Astrocyte of the cerebellum (primary cell): ENCODE data around the gene DOCK1.

Experiments used
- DNase-seq: peaks from one replicate; pipeline ENCODE4 v3.0.0-alpha.2; 2011; ENCODE audit warnings: low read depth
- H3K4me3 ChIP-seq: 2 replicates; pipeline ENCODE4 v1.5.1; 2011; ENCODE audit warnings: mild to moderate bottlenecking, low read depth, low read length, moderate library complexity
- CTCF ChIP-seq: IDR thresholded peaks from 2 replicates; pipeline ENCODE4 v1.5.1; 2012; ENCODE audit warnings: low read length, low read depth, moderate library complexity, mild to moderate bottlenecking; ENCODE audit errors: missing control alignments
- in situ Hi-C: cut with HindIII; loops from 2 replicates; pipeline ENCODE4 v1.10.0; 2017; ENCODE audit warnings: low sequenced_read_pairs

Gene DOCK1

GRCh38 chr10:126917375-126917774, 12.1 kb downstream of the DOCK1 start:
- H3K4me3 ChIP-seq: no peak overlapping the region
- no peak for DNase-seq
- in situ Hi-C loops: no loop called here
- TF ChIP-seq CTCF: no peak

GRCh38 chr10:126917975-126918908, 13.0 kb downstream of the DOCK1 start:
- in situ Hi-C loops: no loop called here
- no peak overlapping the region for H3K4me3 ChIP-seq
- TF ChIP-seq CTCF: no peak
- no peak for DNase-seq

- no peak for DNase-seq
- in situ Hi-C loops: no loop called here
- no peak overlapping the region for H3K4me3 ChIP-seq
- TF ChIP-seq CTCF: no peak
These were observed 14.2 kb downstream of the DOCK1 start for GRCh38 chr10:126919426-126919825.

GRCh38 chr10:126921162-126921561, 15.9 kb downstream of the DOCK1 start:
- no peak overlapping the region for H3K4me3 ChIP-seq
- TF ChIP-seq CTCF: no peak
- DNase-seq: no peak
- in situ Hi-C loops: no loop called here

GRCh38 chr10:126921974-126922525, 16.8 kb downstream of the DOCK1 start:
- H3K4me3 ChIP-seq: no peak overlapping the region
- no peak for DNase-seq
- TF ChIP-seq CTCF: no peak
- in situ Hi-C loops: no loop called here

- no peak for TF ChIP-seq CTCF
- in situ Hi-C loops: no loop called here
These were observed 19.1 kb downstream of the DOCK1 start for GRCh38 chr10:126924180-126924914.

More at GRCh38 chr10:126924180-126924914, 19.1 kb downstream of the DOCK1 start:
- DNase-seq: no peak
- no peak overlapping the region for H3K4me3 ChIP-seq
